Measurements from ENCODE around the gene PRELID3B. TPM values are rescaled to one million over a fixed set of nuclear protein-coding genes. Genes with fewer than 3 reads are reported as not detected.

The PRELID3B gene
- total and polyA plus RNA-seq, 2 of the 13 experiments (the other 11 are each of a cell fraction or from before 2014, with no cell fraction given), result 23.3 to 42.6 TPM

DNA sequence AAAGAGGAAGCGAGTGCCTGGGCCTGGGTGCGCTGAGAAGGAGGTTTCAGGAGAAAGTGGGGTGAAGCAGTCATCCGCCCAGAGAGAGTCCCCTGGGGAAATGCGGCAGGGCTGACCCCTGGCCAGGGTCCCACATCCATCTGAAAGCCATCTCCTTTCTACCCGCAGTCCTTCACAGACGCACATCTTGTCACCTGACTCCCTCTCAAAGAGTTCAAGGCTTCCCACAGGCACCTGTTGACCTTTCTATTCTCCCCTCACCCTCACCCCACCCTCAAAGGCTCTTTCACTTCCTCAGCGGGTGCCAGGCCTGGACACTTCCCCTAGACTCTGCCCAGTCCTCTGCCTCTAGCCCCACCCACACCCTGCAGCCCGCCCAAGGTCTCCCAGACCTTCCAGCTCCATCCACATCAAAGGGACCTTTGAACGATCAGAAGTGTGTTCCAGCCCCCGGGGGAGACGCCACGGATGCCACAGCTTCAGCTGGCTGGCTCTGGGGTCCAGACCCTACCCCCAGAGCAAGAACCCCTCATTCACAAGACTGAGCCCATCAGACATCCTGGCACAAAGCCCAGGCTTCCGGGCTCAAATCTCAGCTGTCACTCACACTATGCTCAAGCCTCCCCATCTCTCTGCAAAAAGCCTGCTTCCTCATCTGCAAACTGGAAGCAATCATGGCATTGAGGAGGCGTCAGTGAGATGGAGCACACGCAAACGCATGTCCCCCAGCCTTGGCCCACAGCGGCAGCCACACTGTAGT, 37.6 kb downstream of the PRELID3B start (continued):
- TF ChIP-seq, protein P1, sequence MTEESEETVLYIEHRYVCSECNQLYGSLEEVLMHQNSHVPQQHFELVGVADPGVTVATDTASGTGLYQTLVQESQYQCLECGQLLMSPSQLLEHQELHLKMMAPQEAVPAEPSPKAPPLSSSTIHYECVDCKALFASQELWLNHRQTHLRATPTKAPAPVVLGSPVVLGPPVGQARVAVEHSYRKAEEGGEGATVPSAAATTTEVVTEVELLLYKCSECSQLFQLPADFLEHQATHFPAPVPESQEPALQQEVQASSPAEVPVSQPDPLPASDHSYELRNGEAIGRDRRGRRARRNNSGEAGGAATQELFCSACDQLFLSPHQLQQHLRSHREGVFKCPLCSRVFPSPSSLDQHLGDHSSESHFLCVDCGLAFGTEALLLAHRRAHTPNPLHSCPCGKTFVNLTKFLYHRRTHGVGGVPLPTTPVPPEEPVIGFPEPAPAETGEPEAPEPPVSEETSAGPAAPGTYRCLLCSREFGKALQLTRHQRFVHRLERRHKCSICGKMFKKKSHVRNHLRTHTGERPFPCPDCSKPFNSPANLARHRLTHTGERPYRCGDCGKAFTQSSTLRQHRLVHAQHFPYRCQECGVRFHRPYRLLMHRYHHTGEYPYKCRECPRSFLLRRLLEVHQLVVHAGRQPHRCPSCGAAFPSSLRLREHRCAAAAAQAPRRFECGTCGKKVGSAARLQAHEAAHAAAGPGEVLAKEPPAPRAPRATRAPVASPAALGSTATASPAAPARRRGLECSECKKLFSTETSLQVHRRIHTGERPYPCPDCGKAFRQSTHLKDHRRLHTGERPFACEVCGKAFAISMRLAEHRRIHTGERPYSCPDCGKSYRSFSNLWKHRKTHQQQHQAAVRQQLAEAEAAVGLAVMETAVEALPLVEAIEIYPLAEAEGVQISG (CRISPR knock-in tag; IDR thresholded peaks at IDR 0.05), result 0 out of 2 replicates have a peak, but pooled peaks have one; percentile 30
- TF ChIP-seq ZNF230 (CRISPR knock-in tag; IDR thresholded peaks at IDR 0.05) (no peak), ZFP36L2 (CRISPR knock-in tag; IDR thresholded peaks at IDR 0.05) (no peak), NCOA5 (CRISPR knock-in tag; IDR thresholded peaks at IDR 0.05) (no peak), SAFB2 (CRISPR knock-in tag; IDR thresholded peaks at IDR 0.05; ENCODE audit: borderline replicate concordance, low read depth) (no peak), GATAD2A (CRISPR knock-in tag; IDR thresholded peaks at IDR 0.05) (peak; percentile 54; the same call in 1 of the 2 replicates), GLI4 (CRISPR knock-in tag; IDR thresholded peaks at IDR 0.05; ENCODE audit: borderline replicate concordance) (no peak), NFYB (CRISPR knock-in tag; IDR thresholded peaks at IDR 0.05) (no peak), HOXD1 (CRISPR knock-in tag; IDR thresholded peaks at IDR 0.05) (no peak), ZC3H4 (CRISPR knock-in tag; IDR thresholded peaks at IDR 0.05; ENCODE audit: borderline replicate concordance) (no peak), HMG20B (CRISPR knock-in tag; conservative IDR thresholded peaks at IDR 0.05) (peak; percentile 59), CCAR2 (optimal IDR thresholded peaks at IDR 0.05; ENCODE audit: low read depth, low read length) (no peak), MIER2 (CRISPR knock-in tag; IDR thresholded peaks at IDR 0.05) (0 out of 2 replicates have a peak, but pooled peaks have one; percentile 31), THYN1 (CRISPR knock-in tag; IDR thresholded peaks at IDR 0.05; ENCODE audit: borderline replicate concordance, low read depth) (0 out of 2 replicates have a peak, but pooled peaks have one; percentile 63), FOXM1 (CRISPR knock-in tag; IDR thresholded peaks at IDR 0.05) (no peak), SALL2 (CRISPR knock-in tag; IDR thresholded peaks at IDR 0.05) (no peak), ZFP90 (CRISPR knock-in tag; IDR thresholded peaks at IDR 0.05; ENCODE audit: borderline replicate concordance) (no peak)
- TF ChIP-seq, protein P2, sequence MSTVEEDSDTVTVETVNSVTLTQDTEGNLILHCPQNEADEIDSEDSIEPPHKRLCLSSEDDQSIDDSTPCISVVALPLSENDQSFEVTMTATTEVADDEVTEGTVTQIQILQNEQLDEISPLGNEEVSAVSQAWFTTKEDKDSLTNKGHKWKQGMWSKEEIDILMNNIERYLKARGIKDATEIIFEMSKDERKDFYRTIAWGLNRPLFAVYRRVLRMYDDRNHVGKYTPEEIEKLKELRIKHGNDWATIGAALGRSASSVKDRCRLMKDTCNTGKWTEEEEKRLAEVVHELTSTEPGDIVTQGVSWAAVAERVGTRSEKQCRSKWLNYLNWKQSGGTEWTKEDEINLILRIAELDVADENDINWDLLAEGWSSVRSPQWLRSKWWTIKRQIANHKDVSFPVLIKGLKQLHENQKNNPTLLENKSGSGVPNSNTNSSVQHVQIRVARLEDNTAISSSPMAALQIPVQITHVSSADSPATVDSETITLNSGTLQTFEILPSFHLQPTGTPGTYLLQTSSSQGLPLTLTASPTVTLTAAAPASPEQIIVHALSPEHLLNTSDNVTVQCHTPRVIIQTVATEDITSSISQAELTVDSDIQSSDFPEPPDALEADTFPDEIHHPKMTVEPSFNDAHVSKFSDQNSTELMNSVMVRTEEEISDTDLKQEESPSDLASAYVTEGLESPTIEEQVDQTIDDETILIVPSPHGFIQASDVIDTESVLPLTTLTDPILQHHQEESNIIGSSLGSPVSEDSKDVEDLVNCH (CRISPR knock-in tag; IDR thresholded peaks at IDR 0.05), result no peak
- TF ChIP-seq, protein P3, sequence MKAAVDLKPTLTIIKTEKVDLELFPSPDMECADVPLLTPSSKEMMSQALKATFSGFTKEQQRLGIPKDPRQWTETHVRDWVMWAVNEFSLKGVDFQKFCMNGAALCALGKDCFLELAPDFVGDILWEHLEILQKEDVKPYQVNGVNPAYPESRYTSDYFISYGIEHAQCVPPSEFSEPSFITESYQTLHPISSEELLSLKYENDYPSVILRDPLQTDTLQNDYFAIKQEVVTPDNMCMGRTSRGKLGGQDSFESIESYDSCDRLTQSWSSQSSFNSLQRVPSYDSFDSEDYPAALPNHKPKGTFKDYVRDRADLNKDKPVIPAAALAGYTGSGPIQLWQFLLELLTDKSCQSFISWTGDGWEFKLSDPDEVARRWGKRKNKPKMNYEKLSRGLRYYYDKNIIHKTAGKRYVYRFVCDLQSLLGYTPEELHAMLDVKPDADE (CRISPR knock-in tag; IDR thresholded peaks at IDR 0.05), result no peak
- TF ChIP-seq, protein P4, sequence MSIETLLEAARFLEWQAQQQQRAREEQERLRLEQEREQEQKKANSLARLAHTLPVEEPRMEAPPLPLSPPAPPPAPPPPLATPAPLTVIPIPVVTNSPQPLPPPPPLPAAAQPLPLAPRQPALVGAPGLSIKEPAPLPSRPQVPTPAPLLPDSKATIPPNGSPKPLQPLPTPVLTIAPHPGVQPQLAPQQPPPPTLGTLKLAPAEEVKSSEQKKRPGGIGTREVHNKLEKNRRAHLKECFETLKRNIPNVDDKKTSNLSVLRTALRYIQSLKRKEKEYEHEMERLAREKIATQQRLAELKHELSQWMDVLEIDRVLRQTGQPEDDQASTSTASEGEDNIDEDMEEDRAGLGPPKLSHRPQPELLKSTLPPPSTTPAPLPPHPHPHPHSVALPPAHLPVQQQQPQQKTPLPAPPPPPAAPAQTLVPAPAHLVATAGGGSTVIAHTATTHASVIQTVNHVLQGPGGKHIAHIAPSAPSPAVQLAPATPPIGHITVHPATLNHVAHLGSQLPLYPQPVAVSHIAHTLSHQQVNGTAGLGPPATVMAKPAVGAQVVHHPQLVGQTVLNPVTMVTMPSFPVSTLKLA (IDR thresholded peaks at IDR 0.05), result no peak
- TF ChIP-seq, protein P5, sequence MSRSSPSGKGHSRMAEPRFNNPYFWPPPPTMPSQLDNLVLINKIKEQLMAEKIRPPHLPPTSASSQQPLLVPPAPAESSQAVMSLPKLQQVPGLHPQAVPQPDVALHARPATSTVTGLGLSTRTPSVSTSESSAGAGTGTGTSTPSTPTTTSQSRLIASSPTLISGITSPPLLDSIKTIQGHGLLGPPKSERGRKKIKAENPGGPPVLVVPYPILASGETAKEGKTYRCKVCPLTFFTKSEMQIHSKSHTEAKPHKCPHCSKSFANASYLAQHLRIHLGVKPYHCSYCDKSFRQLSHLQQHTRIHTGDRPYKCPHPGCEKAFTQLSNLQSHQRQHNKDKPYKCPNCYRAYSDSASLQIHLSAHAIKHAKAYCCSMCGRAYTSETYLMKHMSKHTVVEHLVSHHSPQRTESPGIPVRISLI (CRISPR knock-in tag; IDR thresholded peaks at IDR 0.05; ENCODE audit: borderline replicate concordance), result no peak

All from HepG2 (cell line).